ENCODE data around the gene CBLN4.

The CBLN4 gene

GRCh38 chr20:56017560-56017959 lies 12.2 kb upstream of the CBLN4 start:
- no peak overlapping the region for H3K4me3 ChIP-seq (ENCODE audit: severe bottlenecking)
- DNase-seq (ENCODE audit: low spot score) (no peak), ATAC-seq (ENCODE audit: low read depth) (no peak)
- H3K27ac ChIP-seq (ENCODE audit: poor library complexity, severe bottlenecking), result no peak overlapping the region
- H3K36me3 ChIP-seq (ENCODE audit: low read depth), result no peaks in the 10 kb centered on the region
- H3K27me3 ChIP-seq (ENCODE audit: insufficient read depth, poor library complexity, severe bottlenecking), result peaks cover 13% of the 10 kb centered on the region
- H3K9me3 ChIP-seq (ENCODE audit: severe bottlenecking), result peaks cover 2% of the 10 kb centered on the region
- TF ChIP-seq CTCF (IDR thresholded peaks at IDR 0.05; ENCODE audit: poor library complexity, severe bottlenecking), result no peak
- no peaks in the 10 kb centered on the region for H3K4me1 ChIP-seq (ENCODE audit: insufficient read depth, poor library complexity, severe bottlenecking)

GRCh38 chr20:56014998-56015397 lies 9.7 kb upstream of the CBLN4 start:
- TF ChIP-seq CTCF (IDR thresholded peaks at IDR 0.05; ENCODE audit: poor library complexity, severe bottlenecking), result no peak
- DNase-seq (ENCODE audit: low spot score) (no peak), ATAC-seq (ENCODE audit: low read depth) (no peak)
- Histone ChIP-seq H3K27ac (ENCODE audit: poor library complexity, severe bottlenecking) (no peak overlapping the region), H3K4me3 (ENCODE audit: severe bottlenecking) (no peak overlapping the region), H3K4me1 (ENCODE audit: insufficient read depth, poor library complexity, severe bottlenecking) (no peaks in the 10 kb centered on the region), H3K9me3 (ENCODE audit: severe bottlenecking) (peaks cover 2% of the 10 kb centered on the region), H3K27me3 (ENCODE audit: insufficient read depth, poor library complexity, severe bottlenecking) (peaks cover 10% of the 10 kb centered on the region), H3K36me3 (ENCODE audit: low read depth) (no peaks in the 10 kb centered on the region)

- Histone ChIP-seq H3K36me3 (ENCODE audit: low read depth) (no peaks in the 10 kb centered on the region), H3K9me3 (ENCODE audit: severe bottlenecking) (peaks cover 2% of the 10 kb centered on the region), H3K27ac (ENCODE audit: poor library complexity, severe bottlenecking) (no peak overlapping the region), H3K4me3 (ENCODE audit: severe bottlenecking) (no peak overlapping the region), H3K27me3 (ENCODE audit: insufficient read depth, poor library complexity, severe bottlenecking) (peaks cover 10% of the 10 kb centered on the region), H3K4me1 (ENCODE audit: insufficient read depth, poor library complexity, severe bottlenecking) (no peaks in the 10 kb centered on the region)
- ATAC-seq (ENCODE audit: low read depth) (no peak), DNase-seq (ENCODE audit: low spot score) (no peak)
- no peak for TF ChIP-seq CTCF (IDR thresholded peaks at IDR 0.05; ENCODE audit: poor library complexity, severe bottlenecking)
Observed at GRCh38 chr20:56014151-56014550, 8.8 kb upstream of the CBLN4 start.

GRCh38 chr20:56004611-56005388 lies 519 bp downstream of the CBLN4 start:
- H3K9me3 ChIP-seq (ENCODE audit: severe bottlenecking), result no peaks in the 10 kb centered on the region
- H3K27ac ChIP-seq (ENCODE audit: poor library complexity, severe bottlenecking), result no peak overlapping the region
- DNase-seq (ENCODE audit: low spot score), result peak; percentile 78
- TF ChIP-seq CTCF (IDR thresholded peaks at IDR 0.05; ENCODE audit: poor library complexity, severe bottlenecking), result no peak
- peaks cover 89% of the 10 kb centered on the region for H3K27me3 ChIP-seq (ENCODE audit: insufficient read depth, poor library complexity, severe bottlenecking)
- no peaks in the 10 kb centered on the region for H3K36me3 ChIP-seq (ENCODE audit: low read depth)
- no peak overlapping the region for H3K4me3 ChIP-seq (ENCODE audit: severe bottlenecking)
- H3K4me1 ChIP-seq (ENCODE audit: insufficient read depth, poor library complexity, severe bottlenecking), result no peaks in the 10 kb centered on the region
- no peak for ATAC-seq (ENCODE audit: low read depth)

GRCh38 chr20:56004007-56004406 lies 1.3 kb downstream of the CBLN4 start:
- peak; percentile 82 for ATAC-seq (ENCODE audit: low read depth)
- Histone ChIP-seq H3K9me3 (ENCODE audit: severe bottlenecking) (no peaks in the 10 kb centered on the region), H3K36me3 (ENCODE audit: low read depth) (no peaks in the 10 kb centered on the region), H3K4me1 (ENCODE audit: insufficient read depth, poor library complexity, severe bottlenecking) (no peaks in the 10 kb centered on the region), H3K4me3 (ENCODE audit: severe bottlenecking) (no peak overlapping the region), H3K27me3 (ENCODE audit: insufficient read depth, poor library complexity, severe bottlenecking) (peaks cover 97% of the 10 kb centered on the region), H3K27ac (ENCODE audit: poor library complexity, severe bottlenecking) (no peak overlapping the region)
- no peak for TF ChIP-seq CTCF (IDR thresholded peaks at IDR 0.05; ENCODE audit: poor library complexity, severe bottlenecking)
- peak; percentile 80 for DNase-seq (ENCODE audit: low spot score)

Measured in RWPE2 (cell line).